RWPE2 (cell line): ENCODE results near the gene CARD19.
A peak's percentile ranks its signal among the peaks of the same experiment; 100 is the strongest.

Experiments
- ATAC-seq: fragments of 200-7000 bp; cut with Tn5 transposase; 3 replicates; pipeline ENCODE4 v1.9.1; 2021; ENCODE audit warnings: low read depth
- DNase-seq: peaks from one replicate; pipeline ENCODE4 v3.0.0-alpha.2; 2020; ENCODE audit warnings: low spot score
- H3K27ac ChIP-seq: fragments of 450-650 bp; 2 replicates; pipeline ENCODE4 v1.5.1; 2017; ENCODE audit warnings: mild to moderate bottlenecking; ENCODE audit not compliant: poor library complexity, severe bottlenecking
- H3K27me3 ChIP-seq: fragments of 250-450 bp; sonication (Bioruptor Pico); 2 replicates; pipeline ENCODE4 v1.5.1; 2021; ENCODE audit warnings: mild to moderate bottlenecking, moderate library complexity; ENCODE audit not compliant: insufficient read depth, poor library complexity, severe bottlenecking
- H3K36me3 ChIP-seq: fragments of 250-450 bp; sonication (Bioruptor Pico); 2 replicates; pipeline ENCODE4 v1.5.1; 2020; ENCODE audit warnings: low read depth, mild to moderate bottlenecking, moderate library complexity
- H3K4me1 ChIP-seq: fragments of 250-450 bp; sonication (Bioruptor Pico); 2 replicates; pipeline ENCODE4 v1.5.1; 2021; ENCODE audit warnings: mild to moderate bottlenecking, moderate library complexity; ENCODE audit not compliant: insufficient read depth, poor library complexity, severe bottlenecking
- H3K4me3 ChIP-seq: fragments of 250-450 bp; sonication (Bioruptor Pico); 2 replicates; pipeline ENCODE4 v1.5.1; 2021; ENCODE audit warnings: mild to moderate bottlenecking, moderate library complexity; ENCODE audit not compliant: severe bottlenecking
- H3K9me3 ChIP-seq: fragments of 250-450 bp; sonication (Bioruptor Pico); 2 replicates; pipeline ENCODE4 v1.5.1; 2021; ENCODE audit warnings: mild to moderate bottlenecking, moderate library complexity; ENCODE audit not compliant: severe bottlenecking
- CTCF ChIP-seq: fragments of 450-650 bp; IDR thresholded peaks from one replicate; pipeline ENCODE4 v1.5.1; 2017; ENCODE audit warnings: mild to moderate bottlenecking, moderate library complexity; ENCODE audit not compliant: poor library complexity, severe bottlenecking

CARD19 gene

GRCh38 chr9:93118863-93119702 is 23.1 kb downstream of the CARD19 start:
- Histone ChIP-seq H3K9me3 (no peaks in the 10 kb centered on the region), H3K4me1 (peaks cover 15% of the 10 kb centered on the region), H3K36me3 (no peaks in the 10 kb centered on the region), H3K27me3 (no peaks in the 10 kb centered on the region), H3K27ac (peak overlapping the region; percentile 67), H3K4me3 (no peak overlapping the region)
- no peak for TF ChIP-seq CTCF
- ATAC-seq: no peak
- peak; percentile 45 for DNase-seq

DNA sequence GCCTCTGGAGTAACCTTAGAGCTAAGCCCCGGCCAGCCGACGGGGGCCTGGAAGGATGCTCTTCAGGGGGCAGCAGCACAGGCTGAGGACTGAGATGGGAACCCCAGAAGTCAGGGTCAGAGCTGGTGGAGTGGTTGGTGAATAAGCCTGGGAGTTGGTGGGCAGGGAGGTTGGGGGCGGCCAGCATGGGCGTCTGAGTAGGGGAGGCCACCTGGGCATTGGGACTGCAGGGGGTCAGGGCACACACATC is 23.6 kb downstream of the CARD19 start:
- no peak for DNase-seq
- no peaks in the 10 kb centered on the region; the same call in 1 of the 2 replicates for H3K36me3 ChIP-seq
- no peak overlapping the region for H3K4me3 ChIP-seq
- no peak for ATAC-seq
- no peaks in the 10 kb centered on the region for H3K9me3 ChIP-seq
- H3K27me3 ChIP-seq: no peaks in the 10 kb centered on the region
- peak overlapping the region; percentile 67 for H3K27ac ChIP-seq
- TF ChIP-seq CTCF: no peak
- H3K4me1 ChIP-seq: peaks cover 15% of the 10 kb centered on the region

- peak; percentile 95 for DNase-seq
- H3K9me3 ChIP-seq: no peaks in the 10 kb centered on the region
- no peak overlapping the region for H3K4me3 ChIP-seq
- H3K36me3 ChIP-seq: no peaks in the 10 kb centered on the region; the same call in 1 of the 2 replicates
- peak; percentile 91 for ATAC-seq
- H3K27me3 ChIP-seq: no peaks in the 10 kb centered on the region
- peak; percentile 35 for TF ChIP-seq CTCF
- H3K27ac ChIP-seq: peak overlapping the region; percentile 67
- peaks cover 15% of the 10 kb centered on the region for H3K4me1 ChIP-seq
Observed at GRCh38 chr9:93119953-93120845, 24.2 kb downstream of the CARD19 start.

GRCh38 chr9:93120846-93121315 is 24.9 kb downstream of the CARD19 start:
- Histone ChIP-seq H3K27ac (peak overlapping the region; percentile 67), H3K27me3 (no peaks in the 10 kb centered on the region), H3K4me3 (no peak overlapping the region), H3K36me3 (peaks cover 5% of the 10 kb centered on the region; the same call in 1 of the 2 replicates), H3K4me1 (peaks cover 15% of the 10 kb centered on the region), H3K9me3 (no peaks in the 10 kb centered on the region)
- DNase-seq (peak; percentile 43), ATAC-seq (no peak)
- no peak for TF ChIP-seq CTCF
